ENCODE results near the gene ST8SIA3. TPM values are rescaled to one million over a fixed set of nuclear protein-coding genes. Genes with fewer than 3 reads are reported as not detected.

The ST8SIA3 gene
- total and polyA plus RNA-seq, 2 donors (not counting 3 experiments of a cell fraction or from before 2014, with no cell fraction given), result not detected

DNA sequence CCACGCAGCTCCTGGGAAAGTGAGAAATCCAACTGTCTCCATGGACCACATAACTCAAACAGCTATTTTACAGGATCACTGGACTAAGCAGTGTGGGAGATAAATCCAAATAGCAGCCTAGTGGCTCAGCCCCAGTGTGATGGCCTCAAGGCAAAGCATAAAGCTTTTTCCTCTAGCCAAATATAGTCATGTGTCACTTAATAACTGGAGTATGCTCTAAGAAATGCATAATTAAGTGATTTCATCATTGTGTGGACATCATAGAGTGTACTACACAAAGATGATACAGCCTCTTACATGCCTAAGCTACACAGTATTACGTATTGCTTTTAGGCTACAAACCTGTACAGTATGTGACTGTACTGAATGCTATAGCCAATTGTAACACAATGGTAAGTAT, 31.8 kb upstream of the ST8SIA3 start:
- TF ChIP-seq FOS (IDR thresholded peaks at IDR 0.05; ENCODE audit: borderline replicate concordance, insufficient read depth, low read length) (no peak), GATA2 (IDR thresholded peaks at IDR 0.05; ENCODE audit: insufficient read depth, insufficient read length, low read depth, low read length) (no peak), POLR2A (IDR thresholded peaks at IDR 0.05; ENCODE audit: low read depth, low read length) (no peak), JUN (IDR thresholded peaks at IDR 0.05; ENCODE audit: borderline replicate concordance, insufficient read depth, insufficient read length, low read depth) (no peak), POLR2AphosphoS5 (IDR thresholded peaks at IDR 0.05; ENCODE audit: insufficient read depth, low read depth, low read length) (no peak), MYC (IDR thresholded peaks at IDR 0.05; ENCODE audit: low read depth, low read length) (no peak), EZH2 (IDR thresholded peaks at IDR 0.05; ENCODE audit: borderline replicate concordance, low read depth, low read length, severe bottlenecking) (no peak)
- TF ChIP-seq, protein P1, sequence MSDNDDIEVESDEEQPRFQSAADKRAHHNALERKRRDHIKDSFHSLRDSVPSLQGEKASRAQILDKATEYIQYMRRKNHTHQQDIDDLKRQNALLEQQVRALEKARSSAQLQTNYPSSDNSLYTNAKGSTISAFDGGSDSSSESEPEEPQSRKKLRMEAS (IDR thresholded peaks at IDR 0.05; ENCODE audit: insufficient read depth, insufficient read length), result no peak
- TF ChIP-seq, protein P2, sequence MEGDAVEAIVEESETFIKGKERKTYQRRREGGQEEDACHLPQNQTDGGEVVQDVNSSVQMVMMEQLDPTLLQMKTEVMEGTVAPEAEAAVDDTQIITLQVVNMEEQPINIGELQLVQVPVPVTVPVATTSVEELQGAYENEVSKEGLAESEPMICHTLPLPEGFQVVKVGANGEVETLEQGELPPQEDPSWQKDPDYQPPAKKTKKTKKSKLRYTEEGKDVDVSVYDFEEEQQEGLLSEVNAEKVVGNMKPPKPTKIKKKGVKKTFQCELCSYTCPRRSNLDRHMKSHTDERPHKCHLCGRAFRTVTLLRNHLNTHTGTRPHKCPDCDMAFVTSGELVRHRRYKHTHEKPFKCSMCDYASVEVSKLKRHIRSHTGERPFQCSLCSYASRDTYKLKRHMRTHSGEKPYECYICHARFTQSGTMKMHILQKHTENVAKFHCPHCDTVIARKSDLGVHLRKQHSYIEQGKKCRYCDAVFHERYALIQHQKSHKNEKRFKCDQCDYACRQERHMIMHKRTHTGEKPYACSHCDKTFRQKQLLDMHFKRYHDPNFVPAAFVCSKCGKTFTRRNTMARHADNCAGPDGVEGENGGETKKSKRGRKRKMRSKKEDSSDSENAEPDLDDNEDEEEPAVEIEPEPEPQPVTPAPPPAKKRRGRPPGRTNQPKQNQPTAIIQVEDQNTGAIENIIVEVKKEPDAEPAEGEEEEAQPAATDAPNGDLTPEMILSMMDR (IDR thresholded peaks at IDR 0.05; ENCODE audit: extremely low read depth in 1 of 2, insufficient read depth in 1 of 2, low read depth in 1 of 2, low read length in 2 of 2), result no peak
- POLR2A ChIA-PET, result no interaction called here
- no peaks in the 10 kb centered on the region for H3K36me3 ChIP-seq (ENCODE audit: control insufficient read depth in 2 of 2, extremely low read depth in 1 of 2, insufficient read depth in 2 of 2, low read length in 2 of 2)
- H3K4me3 ChIP-seq (replicated peaks in 1 of 3; ENCODE audit: insufficient read depth in 1 of 3, low read depth in 1 of 3, low read length in 3 of 3), result no peak overlapping the region
- CTCF ChIA-PET, result no interaction called here
- no peak overlapping the region for H2AFZ ChIP-seq (ENCODE audit: low read depth, low read length)
- no peak for FAIRE-seq
- H3K9me3 ChIP-seq (replicated peaks; ENCODE audit: control insufficient read depth, insufficient read depth, low read length), result no peaks in the 10 kb centered on the region
- no peak overlapping the region for H3K4me2 ChIP-seq (ENCODE audit: insufficient read depth, low read length)
- no peaks in the 10 kb centered on the region for H3K4me1 ChIP-seq (ENCODE audit: control insufficient read depth, extremely low read depth, insufficient read depth, low read length)
- DNase-seq (ENCODE audit: low read depth, low spot score), result no peak
- dilution Hi-C loops (cut with MboI; ENCODE audit: extremely low pct_ligation_motif_present, low sequenced_read_pairs) (no loop called here), intact Hi-C loops (cut with micrococcal nuclease) (no loop called here)
- H4K20me1 ChIP-seq (replicated peaks; ENCODE audit: control insufficient read depth, extremely low read depth, insufficient read depth, low read length), result no peaks in the 10 kb centered on the region
- no peak overlapping the region for H3K27ac ChIP-seq (ENCODE audit: insufficient read depth, low read depth, low read length)
- no peaks in the 10 kb centered on the region for H3K79me2 ChIP-seq (ENCODE audit: control insufficient read depth, insufficient read depth, low read length)
- no peaks in the 10 kb centered on the region for H3K9me1 ChIP-seq (replicated peaks; ENCODE audit: control insufficient read depth, extremely low read depth, insufficient read depth, low read length)
- H3K27me3 ChIP-seq (ENCODE audit: control insufficient read depth in 2 of 2, insufficient read depth in 2 of 2, low read length in 2 of 2), result no peaks in the 10 kb centered on the region
- no peak overlapping the region for H3K9ac ChIP-seq (replicated peaks; ENCODE audit: extremely low read depth, insufficient read depth, low read length)
- no TSS peak for BruUV-seq (replicated peaks)
